ENCODE results near the gene MUC5AC. TPM values are rescaled to one million over a fixed set of nuclear protein-coding genes. Genes with fewer than 3 reads are reported as not detected.
"Not testable (repeated sequence)": the region's sequence is repeated elsewhere in the genome, so short reads cannot be mapped to it uniquely, and the experiment has no call there.

Gene MUC5AC
- total RNA-seq, 1 donor from 2014 or later: under 0.01 TPM

DNA sequence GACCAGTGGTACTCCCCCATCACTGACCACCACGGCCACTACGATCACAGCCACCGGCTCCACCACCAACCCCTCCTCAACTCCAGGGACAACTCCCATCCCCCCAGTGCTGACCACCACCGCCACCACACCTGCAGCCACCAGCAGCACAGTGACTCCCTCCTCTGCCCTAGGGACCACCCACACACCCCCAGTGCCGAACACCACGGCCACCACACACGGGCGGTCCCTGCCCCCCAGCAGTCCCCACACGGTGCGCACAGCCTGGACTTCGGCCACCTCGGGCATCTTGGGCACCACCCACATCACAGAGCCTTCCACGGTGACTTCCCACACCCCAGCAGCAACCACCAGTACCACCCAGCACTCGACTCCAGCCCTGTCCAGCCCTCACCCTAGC is 89.3 kb downstream of the MUC5AC start:
- H3K9ac ChIP-seq (ENCODE audit: low read depth in 1 of 3, low read length in 3 of 3); H3K36me3 ChIP-seq (ENCODE audit: control insufficient read depth in 3 of 3, insufficient read depth in 3 of 3, low read length in 3 of 3); H3K4me1 ChIP-seq (ENCODE audit: control insufficient read depth in 3 of 3, insufficient read depth in 3 of 3, low read length in 3 of 3); H3K27ac ChIP-seq (ENCODE audit: low read depth, low read length); H3K9me3 ChIP-seq (ENCODE audit: control insufficient read depth in 3 of 3, low read length in 3 of 3); H3K4me3 ChIP-seq (ENCODE audit: low read length in 3 of 3); H3K27me3 ChIP-seq (ENCODE audit: control insufficient read depth in 3 of 3, insufficient read depth in 3 of 3, low read length in 3 of 3): not testable (repeated sequence)

DNA sequence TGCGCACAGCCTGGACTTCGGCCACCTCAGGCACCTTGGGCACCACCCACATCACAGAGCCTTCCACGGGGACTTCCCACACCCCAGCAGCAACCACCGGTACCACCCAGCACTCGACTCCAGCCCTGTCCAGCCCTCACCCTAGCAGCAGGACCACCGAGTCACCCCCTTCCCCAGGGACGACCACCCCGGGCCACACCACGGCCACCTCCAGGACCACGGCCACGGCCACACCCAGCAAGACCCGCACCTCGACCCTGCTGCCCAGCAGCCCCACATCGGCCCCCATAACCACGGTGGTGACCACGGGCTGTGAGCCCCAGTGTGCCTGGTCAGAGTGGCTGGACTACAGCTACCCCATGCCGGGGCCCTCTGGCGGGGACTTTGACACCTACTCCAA is 91.2 kb downstream of the MUC5AC start:
- H3K9ac ChIP-seq (ENCODE audit: low read depth in 1 of 3, low read length in 3 of 3); H3K27ac ChIP-seq (ENCODE audit: low read depth, low read length); H3K9me3 ChIP-seq (ENCODE audit: control insufficient read depth in 3 of 3, low read length in 3 of 3); H3K4me3 ChIP-seq (ENCODE audit: low read length in 3 of 3); H3K4me1 ChIP-seq (ENCODE audit: control insufficient read depth in 3 of 3, insufficient read depth in 3 of 3, low read length in 3 of 3); H3K36me3 ChIP-seq (ENCODE audit: control insufficient read depth in 3 of 3, insufficient read depth in 3 of 3, low read length in 3 of 3); H3K27me3 ChIP-seq (ENCODE audit: control insufficient read depth in 3 of 3, insufficient read depth in 3 of 3, low read length in 3 of 3): not testable (repeated sequence)

DNA sequence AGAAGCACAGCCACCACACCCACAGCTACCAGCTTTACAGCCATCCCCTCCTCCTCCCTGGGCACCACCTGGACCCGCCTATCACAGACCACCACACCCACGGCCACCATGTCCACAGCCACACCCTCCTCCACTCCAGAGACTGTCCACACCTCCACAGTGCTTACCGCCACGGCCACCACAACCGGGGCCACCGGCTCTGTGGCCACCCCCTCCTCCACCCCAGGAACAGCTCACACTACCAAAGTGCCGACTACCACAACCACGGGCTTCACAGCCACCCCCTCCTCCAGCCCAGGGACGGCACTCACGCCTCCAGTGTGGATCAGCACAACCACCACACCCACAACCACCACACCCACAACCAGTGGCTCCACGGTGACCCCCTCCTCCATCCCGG is 92.7 kb downstream of the MUC5AC start:
- not testable (repeated sequence) for H3K36me3 ChIP-seq (ENCODE audit: control insufficient read depth in 3 of 3, insufficient read depth in 3 of 3, low read length in 3 of 3); H3K9me3 ChIP-seq (ENCODE audit: control insufficient read depth in 3 of 3, low read length in 3 of 3); H3K4me1 ChIP-seq (ENCODE audit: control insufficient read depth in 3 of 3, insufficient read depth in 3 of 3, low read length in 3 of 3); H3K27me3 ChIP-seq (ENCODE audit: control insufficient read depth in 3 of 3, insufficient read depth in 3 of 3, low read length in 3 of 3); H3K4me3 ChIP-seq (ENCODE audit: low read length in 3 of 3); H3K27ac ChIP-seq (ENCODE audit: low read depth, low read length); H3K9ac ChIP-seq (ENCODE audit: low read depth in 1 of 3, low read length in 3 of 3)

Other genes starting within 250 kb of the MUC5AC start
- 26.1 TPM for gene CHID1, start 247.1 kb upstream of the MUC5AC start, total RNA-seq
- 17.7 TPM for gene AP2A2, start 232.1 kb upstream of the MUC5AC start, total RNA-seq
- not detected for gene MUC6, start 121.2 kb upstream of the MUC5AC start, total RNA-seq
- gene MUC2, start 83.1 kb upstream of the MUC5AC start, total RNA-seq: not detected
- gene MUC5B, start 65.1 kb downstream of the MUC5AC start, total RNA-seq: not detected
- gene TOLLIP, start 151.7 kb downstream of the MUC5AC start, total RNA-seq: 8.9 TPM
- gene BRSK2, start 232.0 kb downstream of the MUC5AC start, total RNA-seq: 1.0 TPM

All from skeletal muscle tissue (tissue), 4 donors.